ENCODE data around the gene LIPE.
A peak's percentile ranks its signal among the peaks of the same experiment; 100 is the strongest.

LIPE gene

DNA sequence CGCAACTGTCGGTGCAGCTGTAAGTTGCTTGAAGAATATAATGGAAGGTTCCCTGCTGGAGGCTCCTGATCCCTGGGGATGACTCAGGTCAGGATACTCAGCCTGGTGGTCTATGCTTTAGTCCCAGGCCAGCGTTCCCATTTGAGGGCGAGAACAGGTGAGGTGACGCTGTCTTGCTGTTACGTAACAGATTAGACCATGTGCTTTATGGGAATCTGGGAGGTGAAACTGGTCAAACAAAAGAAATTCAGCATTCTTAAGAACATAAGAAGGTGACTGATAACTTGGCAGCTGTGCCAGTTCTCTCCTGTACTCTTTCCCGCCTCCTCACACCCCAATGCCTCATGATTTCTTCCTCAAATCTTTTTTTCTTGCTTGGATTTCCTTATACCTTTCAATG is 15.6 kb upstream of the LIPE start, which contains the start of gene CXCL17:
TSS of gene CXCL17 (minus strand) at position 114 of the 400 bp plus-strand sequence. CDS start 114 bp downstream, outside the sequence.
- DNase-seq = no peak

GRCh38 chr19:42441049-42441445 is 13.9 kb upstream of the LIPE start:
- peak; percentile 40 to 41 for DNase-seq

DNA sequence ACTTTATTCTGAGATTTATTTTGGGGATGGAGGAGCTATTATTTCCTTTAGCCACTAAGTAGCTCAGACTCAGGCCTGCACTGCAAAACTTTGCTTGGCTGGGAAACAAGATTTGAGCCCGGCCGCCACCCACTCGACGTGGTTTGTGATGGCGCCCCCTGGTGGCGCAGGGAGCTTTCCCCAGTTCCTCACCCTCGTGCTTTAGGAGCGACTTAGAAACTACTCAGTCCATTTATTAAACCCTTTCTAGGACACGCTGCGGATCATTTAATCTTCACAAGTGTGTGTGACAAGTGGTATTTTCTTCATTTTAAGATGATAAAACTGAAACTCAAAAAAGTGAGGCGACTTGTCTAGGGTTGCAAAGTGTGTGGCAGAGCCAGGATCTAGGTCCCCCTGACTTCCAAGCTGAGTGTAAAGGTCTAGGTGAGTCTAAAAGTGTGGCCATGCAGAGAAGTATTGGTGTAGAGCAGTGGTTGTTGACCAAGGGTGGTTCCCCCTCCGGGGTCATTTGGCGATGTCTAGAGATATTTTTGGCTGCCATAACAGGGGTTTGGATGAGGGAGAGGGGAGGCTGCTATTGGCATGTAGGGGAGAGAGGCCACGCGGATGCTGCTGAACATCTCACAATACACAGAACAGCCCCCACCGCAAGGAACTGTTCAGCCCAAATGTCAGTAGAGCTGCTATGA is 13.3 kb upstream of the LIPE start:
- DNase-seq = peak; percentile 52 to 94

- DNase-seq = no peak
Observed at GRCh38 chr19:42436006-42436405, 8.8 kb upstream of the LIPE start.

DNA sequence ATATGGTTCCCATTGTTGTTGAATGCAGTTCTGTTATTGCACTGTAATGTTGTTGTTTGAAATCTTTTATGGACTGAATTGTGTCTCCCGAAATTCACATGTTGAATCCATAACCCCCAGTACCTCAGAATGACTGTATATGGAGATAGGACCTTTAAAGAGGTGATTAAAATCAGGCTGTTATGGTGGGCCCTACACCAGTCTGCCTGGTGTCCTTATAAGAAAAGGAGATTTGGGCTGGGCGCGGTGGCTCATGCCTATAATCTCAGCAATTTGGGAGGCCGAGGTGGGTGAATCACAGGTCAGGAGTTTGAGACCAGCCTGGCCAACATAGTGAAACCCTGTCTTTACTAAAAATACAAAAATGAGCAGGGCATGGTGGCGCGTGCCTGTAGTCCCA is 8.1 kb upstream of the LIPE start:
- no peak for DNase-seq

DNA sequence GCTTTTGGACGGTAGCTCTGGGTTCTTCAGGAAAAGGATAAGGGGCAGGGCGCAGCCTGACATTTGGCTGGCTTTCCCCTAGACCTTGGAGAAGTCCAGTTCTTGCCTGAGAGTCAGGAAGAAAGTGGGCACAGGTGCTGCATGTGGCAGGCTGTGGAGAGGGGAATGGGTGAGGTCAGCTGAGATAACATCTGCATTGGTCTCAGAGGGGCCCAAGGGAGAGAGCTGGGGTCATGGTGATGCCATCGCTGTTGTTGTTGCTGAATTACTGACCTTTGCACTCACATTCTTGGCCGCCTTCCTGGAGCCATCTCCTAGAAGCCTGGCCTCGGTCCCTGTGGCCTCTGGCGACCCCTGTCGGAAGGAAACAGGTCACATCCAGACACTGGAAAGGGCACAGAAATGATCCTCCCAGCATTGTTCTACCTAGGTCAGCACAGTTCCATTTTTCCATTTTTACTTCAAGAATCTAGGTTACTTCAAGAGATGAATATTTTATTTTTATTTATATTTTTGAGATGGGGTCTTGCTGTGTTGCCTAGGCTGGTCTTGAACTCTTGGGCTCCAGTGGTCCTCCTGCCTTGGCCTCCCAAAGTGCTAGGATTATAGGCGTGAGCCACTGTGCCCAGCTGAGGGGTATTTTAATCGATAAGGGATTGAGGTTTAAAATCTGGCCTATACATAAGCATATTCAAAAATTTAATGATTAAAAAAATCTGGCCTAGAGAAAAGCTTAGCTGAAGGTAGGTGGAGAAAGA is 6.5 kb upstream of the LIPE start:
- DNase-seq = peak; percentile 21 to 62

- no peak for DNase-seq
Observed at GRCh38 chr19:42431486-42431885, 4.3 kb upstream of the LIPE start.

- DNase-seq = no peak
Observed at GRCh38 chr19:42428676-42429075, 1.5 kb upstream of the LIPE start.

GRCh38 chr19:42426643-42427042 is 545 bp downstream of the LIPE start:
- no peak for DNase-seq

DNA sequence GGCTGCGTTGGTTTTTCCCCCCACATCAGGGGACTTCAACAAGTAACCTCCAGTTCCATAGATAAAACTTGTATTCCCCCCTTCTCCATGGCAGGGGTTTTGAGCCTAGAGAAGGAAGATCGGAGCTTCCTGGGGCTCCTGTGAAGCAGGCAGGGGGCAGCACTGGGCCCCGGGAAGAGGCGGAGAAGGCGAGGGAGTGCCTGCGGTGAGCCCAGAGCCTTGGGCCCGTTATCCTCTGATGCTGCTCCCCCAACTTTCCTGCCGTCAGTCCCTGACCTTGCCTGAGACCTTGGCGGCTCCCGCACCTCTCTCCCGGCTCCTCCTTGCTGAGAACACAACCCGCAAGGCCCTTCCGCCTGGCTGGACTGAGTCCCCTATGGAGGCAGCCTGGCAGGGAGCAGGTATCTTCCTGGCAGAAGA is 2.5 kb downstream of the LIPE start:
- no peak for DNase-seq

- no peak for DNase-seq
Observed at GRCh38 chr19:42424345-42424707, 2.9 kb downstream of the LIPE start.

DNA sequence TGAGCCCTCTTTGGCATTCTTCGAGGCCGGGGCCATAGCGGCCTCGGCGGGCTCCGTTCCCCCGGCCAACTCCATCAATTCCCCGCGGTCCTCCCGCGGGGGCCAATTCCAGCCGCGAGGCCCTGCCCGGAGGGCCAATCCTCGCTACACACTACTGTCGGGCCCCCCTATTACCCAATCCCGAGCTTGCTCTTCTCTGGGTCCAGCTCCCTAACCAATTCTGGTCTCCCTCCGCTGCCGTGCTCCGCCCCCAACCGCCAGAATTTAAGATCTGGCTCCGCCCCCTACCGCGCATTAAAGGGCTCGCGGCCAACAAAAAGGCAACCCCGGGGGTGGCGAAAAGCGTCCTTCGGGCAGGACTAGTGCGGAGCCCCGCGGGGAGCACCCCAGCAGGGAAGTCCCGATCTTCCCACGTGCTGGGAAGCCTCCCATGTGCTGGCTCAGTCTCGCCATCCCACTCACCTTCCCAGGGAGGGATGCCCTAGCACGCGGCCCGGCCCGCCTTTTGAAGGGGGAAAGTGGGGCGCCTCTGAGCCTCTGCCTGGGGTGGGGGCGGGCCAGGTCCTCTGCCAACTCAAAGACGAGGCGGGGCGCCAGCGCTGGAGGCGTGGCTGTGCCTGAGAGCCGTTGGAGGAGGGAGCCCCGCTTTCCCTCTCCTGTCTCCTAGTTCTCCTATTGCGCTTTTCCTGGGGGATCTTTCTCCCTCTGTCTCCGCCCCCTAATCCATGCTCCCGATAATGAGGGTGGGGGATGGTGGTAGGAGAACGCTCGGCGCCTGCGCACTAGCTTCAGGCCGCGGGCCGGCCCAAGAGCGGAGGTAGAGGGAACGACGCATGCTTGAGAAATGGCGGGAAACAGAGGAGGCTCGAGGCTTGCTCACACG is 3.5 kb downstream of the LIPE start:
- peak; percentile 52 to 80 for DNase-seq

GRCh38 chr19:42422901-42423461 is 4.2 kb downstream of the LIPE start:
- no peak for DNase-seq

GRCh38 chr19:42422092-42422900 is 4.9 kb downstream of the LIPE start:
- no peak for DNase-seq

DNA sequence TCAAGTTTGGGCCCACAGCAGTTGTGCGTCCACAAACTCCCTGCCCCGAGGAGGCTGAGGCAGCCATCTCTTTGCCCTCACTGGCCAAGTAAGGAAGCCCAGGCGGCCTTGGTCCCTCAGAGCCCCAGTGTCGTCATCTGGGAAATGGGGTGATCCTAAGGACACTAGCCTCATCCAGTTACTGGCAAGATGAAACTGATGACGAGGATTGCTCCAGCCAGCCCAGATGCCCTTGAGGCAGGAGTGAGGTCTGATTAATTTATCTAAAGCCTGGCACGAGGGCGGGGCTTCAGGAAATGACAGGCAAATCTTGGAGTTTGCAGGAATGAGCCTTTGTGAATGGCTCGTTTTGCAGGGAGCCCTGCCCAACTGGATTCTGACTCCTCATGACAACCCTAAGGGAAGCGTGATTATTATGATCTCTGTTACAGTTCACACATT is 5.6 kb downstream of the LIPE start:
- DNase-seq = no peak

DNA sequence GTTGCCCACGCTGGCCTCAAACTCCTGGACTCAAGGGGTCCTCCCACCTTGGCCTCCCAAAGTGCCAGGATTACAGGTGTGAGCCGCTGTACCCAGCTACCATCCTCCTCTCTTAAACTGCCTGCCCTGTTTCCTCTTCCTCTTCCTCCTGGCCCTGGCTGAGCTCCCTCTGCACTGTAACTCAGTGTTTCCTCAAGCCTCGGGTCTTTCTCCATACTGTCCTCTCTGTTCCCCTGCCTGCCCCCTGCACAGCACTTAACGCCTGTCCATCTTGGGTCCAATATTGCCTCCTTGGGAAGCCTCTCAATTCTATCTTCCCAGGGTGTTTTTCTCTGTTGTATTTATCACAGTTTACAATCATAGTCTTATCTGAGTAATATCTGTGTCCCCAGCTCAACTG is 6.1 kb downstream of the LIPE start:
- no peak for DNase-seq

- DNase-seq = peak; percentile 33 to 63
Observed at GRCh38 chr19:42420055-42420544, 7.1 kb downstream of the LIPE start.

DNA sequence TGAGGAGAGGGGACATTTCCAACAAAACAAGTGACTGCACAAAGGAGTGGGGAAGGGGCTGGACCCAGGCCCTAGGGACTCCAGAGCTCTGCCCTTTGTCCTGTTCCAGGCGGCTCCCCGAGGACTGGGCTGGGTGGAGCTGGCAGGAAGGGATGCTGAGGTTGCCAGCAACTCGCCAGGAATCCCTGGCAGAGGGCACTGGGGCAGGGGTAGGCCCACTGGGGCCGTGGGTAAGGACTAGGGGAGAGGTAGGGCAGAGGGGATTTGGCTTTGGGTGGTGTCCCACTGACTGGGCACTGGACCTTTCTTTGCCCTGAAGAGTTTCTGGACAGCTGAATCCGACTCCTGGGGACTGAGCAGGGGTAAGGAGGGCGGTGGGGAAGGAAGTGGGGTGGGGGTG is 7.9 kb downstream of the LIPE start:
- no peak for DNase-seq

- DNase-seq = no peak
Observed at GRCh38 chr19:42412661-42413076, 14.5 kb downstream of the LIPE start.

GRCh38 chr19:42412227-42412626 is 15.0 kb downstream of the LIPE start:
- DNase-seq = no peak

DNA sequence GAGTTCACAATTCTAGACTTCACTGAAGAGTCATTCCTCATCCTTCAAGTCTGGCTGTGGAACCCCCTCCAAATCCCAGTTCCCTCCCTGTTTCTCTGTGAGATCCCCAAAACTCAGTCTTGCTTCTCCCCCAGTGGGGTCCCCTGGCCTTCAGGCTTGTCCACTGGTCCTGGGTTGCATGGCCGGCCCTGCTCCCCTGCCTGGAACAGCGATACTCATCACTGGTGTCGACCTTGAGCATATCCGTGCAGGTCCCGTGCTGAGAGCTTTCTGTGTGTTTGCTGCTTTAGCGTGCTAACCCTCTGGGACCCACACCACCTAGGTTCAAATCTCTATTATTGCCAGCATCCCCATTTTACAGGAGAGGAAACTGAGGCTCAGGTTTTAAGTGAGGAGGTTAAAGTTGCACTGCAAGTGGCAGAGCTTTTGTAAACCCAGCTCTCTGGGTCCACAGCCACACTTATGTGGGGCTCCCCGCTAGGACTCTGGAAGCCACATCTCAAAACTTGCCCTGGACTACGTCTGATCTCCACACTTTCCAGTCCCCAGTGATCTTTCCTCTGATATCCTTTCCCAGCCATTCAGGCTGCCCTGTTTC is 15.5 kb downstream of the LIPE start:
- DNase-seq = no peak

- DNase-seq = no peak
Observed at GRCh38 chr19:42410371-42410770, 16.8 kb downstream of the LIPE start.
